Globus pallidus (tissue), 1 donor: Measurements from ENCODE around the gene MORC4.

Experiments used
- DNase-seq: peaks from one replicate; pipeline ENCODE4 v3.0.0-alpha.2; 2015; ENCODE audit warnings: low spot score

Gene MORC4

GRCh38 chrX:106905064-106905708 lies 94.8 kb downstream of the MORC4 start:
- DNase-seq = no peak

GRCh38 chrX:106903856-106904528 lies 96.0 kb downstream of the MORC4 start:
- DNase-seq = no peak

GRCh38 chrX:106903291-106903824 lies 96.7 kb downstream of the MORC4 start, which contains the start of gene RIPPLY1:
Gene RIPPLY1, minus strand, starts transcription at chrX:106903341. Its CDS starts 54 bp downstream, at chrX:106903287.
- no peak for DNase-seq

- no peak for DNase-seq
These were observed 97.3 kb downstream of the MORC4 start for GRCh38 chrX:106902684-106903083.

GRCh38 chrX:106901781-106902219 lies 98.2 kb downstream of the MORC4 start:
- no peak for DNase-seq

- DNase-seq = no peak
These were observed 98.7 kb downstream of the MORC4 start for GRCh38 chrX:106901341-106901740.

- DNase-seq = no peak
These were observed 100.2 kb downstream of the MORC4 start for GRCh38 chrX:106899841-106900240.

- no peak for DNase-seq
These were observed 100.7 kb downstream of the MORC4 start for GRCh38 chrX:106899276-106899675.

- DNase-seq = peak; percentile 31
These were observed 101.5 kb downstream of the MORC4 start for GRCh38 chrX:106898462-106898861.

GRCh38 chrX:106897259-106897658 lies 102.8 kb downstream of the MORC4 start:
- no peak for DNase-seq

- DNase-seq = no peak
These were observed 105.0 kb downstream of the MORC4 start for GRCh38 chrX:106894978-106895452.

- DNase-seq = peak; percentile 62
These were observed 105.6 kb downstream of the MORC4 start for GRCh38 chrX:106894392-106894909.

- DNase-seq = no peak
These were observed 108.1 kb downstream of the MORC4 start for GRCh38 chrX:106891762-106892460.
